COR-L47 (cell line): Measurements from ENCODE around the gene APCS.

ENCODE experiments used
- DNase-seq: peaks from one replicate; lab custom pipeline; 2025; lab: John Stamatoyannopoulos, UW

APCS gene, protein sequence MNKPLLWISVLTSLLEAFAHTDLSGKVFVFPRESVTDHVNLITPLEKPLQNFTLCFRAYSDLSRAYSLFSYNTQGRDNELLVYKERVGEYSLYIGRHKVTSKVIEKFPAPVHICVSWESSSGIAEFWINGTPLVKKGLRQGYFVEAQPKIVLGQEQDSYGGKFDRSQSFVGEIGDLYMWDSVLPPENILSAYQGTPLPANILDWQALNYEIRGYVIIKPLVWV

DNA sequence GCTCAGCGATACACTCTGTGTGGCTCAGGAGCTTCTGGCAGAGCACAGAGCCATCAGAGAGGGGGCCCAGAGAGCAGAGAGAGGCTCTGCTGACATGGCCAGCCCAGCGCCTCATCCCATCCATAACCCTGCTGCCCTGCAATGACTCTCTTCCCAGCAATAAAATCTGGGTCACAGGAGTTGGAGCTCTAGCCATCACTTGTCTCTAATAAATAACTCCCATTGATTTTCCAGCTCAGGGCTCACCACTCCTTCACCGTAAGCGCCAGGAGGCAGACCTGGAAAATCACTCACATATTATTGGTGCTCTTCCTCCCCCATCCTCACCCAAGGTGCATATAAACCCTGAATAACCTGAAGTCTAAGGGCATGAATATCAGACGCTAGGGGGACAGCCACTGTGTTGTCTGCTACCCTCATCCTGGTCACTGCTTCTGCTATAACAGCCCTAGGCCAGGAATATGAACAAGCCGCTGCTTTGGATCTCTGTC, at the start of gene APCS:
APCS (plus strand) TSS at position 366 of the 491 bp plus-strand sequence; CDS start at position 462, 96 bp downstream.
- no peak for DNase-seq

DNA sequence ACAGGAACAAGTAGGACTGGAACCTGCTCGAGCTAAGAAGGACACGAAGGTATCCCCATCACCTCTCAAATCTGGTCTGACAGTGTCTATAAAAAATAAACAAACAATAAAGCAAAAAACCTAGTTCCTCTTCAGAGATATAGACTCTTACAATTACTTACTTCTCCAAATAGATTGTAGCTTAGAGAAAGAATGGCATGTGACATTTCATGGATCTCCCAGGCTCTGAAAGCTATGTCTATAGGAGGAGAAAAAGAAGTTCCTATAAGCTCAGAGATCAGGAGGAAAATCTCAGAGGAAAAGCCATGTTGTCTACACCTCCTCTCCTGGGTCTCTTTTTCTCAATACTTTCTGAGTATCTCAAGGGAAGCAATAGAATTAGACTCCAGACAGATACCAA, 39.5 kb upstream of the APCS start:
- DNase-seq, result no peak

DNA sequence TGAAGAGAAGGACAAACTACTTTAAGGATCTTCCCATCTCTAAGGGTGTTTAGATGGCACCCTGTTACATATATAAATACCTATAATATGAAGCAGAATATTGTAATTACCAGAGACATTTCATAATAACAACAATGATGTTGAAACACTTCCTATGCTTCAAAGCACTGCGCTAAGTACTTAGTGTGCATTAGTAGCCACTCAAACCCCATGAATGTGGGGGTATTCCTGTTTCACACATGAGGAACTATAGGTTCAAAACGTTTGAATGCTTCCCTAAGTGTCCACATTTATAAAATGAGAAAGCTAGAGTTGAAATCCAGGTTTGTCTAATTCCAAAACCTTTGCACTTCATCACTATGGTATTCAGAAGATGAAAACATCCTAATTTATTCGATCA, 33.4 kb upstream of the APCS start:
- no peak for DNase-seq

DNA sequence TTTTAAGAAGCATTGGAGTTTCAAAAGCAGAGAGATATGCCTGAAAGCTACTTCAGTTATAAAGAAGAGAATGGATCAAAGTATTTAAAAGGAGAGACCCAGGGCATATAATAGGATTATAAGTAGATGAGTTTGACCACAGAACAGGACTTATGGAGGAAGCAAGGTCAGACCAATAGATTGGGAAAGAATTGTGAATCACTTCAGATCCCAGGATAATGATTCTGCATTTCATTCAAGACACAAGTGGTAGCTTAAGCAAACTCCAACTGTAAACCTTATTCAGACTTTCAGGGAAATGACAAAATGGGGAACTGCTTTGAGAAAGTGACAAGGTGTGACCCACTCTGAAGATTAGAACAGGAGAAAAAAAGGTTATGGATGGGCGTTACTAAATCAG, 32.9 kb upstream of the APCS start:
- no peak for DNase-seq

DNA sequence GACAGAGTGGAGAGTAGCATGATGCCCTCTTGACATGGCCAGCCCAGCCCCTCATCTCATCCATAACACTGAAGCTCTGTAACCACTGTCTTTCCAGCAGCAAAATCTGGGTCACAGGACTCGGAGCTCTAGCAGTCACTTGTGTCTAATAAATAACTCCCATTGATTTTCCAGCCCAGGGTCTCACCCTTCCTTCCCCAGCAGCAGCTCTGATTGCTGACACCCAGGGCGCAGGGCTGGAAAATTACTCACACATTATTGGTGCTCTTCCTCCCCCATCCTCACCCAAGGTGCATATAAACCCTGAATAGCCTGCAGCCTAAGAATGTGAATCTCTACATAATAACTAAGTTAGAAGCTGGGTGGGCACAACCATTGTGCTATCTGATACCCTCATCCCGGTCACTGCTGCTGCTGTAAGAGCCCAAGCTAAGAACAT, 30.7 kb upstream of the APCS start:
- no peak for DNase-seq

DNA sequence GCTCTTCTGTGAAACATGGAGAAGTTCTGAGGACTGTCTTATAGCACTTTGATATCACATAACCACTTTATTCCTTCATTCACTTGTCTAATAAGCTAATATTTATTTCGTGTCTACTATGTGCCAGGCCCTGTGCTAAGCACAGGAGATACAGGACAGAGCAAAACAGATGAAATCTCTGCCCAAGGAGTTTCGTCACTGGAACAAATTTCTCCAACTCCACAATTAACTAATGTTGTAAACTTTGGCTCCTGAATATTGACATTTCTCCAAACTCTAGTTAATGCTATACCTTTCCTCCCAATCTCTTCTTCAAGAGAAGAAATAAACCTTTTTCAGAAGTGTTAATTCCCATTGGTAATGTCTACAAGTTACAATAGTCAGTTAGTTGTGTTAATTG, 27.0 kb upstream of the APCS start:
- no peak for DNase-seq

DNA sequence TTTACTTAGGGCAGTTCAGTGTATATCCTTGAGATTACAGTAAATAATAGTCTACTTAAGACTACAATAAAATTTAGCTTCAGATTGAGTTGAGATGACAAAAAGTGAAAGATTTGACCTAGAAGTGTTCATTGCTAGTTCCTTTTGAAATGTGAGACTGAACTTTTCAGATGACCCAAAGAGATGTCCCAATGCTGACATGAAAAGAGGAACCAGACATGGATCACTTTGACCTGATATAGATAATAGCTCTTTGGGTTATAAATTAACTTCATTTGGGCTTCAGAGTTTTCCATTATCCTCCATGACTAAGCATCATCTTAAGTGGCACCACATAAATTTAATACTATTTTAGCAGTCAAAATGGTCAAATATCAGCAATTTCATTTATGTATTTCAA, 26.1 kb upstream of the APCS start:
- no peak for DNase-seq

DNA sequence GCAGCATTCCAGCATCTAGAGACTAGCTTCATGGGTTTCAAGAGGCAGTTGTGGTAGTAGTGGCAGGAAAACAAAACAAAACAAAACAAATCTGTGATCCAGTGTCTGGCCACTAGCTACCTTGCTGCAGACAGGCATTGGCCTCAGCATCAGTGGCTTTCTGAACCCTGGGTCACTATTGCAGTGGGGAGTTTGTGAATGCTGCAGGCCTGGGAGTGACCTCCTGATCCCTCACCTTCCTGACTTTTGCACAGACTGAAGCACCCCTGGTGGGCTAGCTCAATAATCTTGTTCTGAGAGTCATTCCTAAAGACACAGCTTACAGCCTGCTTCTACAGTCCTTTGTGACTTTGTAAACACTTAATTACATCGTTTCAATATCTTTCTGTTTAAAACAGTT, 24.9 kb upstream of the APCS start:
- no peak for DNase-seq

DNA sequence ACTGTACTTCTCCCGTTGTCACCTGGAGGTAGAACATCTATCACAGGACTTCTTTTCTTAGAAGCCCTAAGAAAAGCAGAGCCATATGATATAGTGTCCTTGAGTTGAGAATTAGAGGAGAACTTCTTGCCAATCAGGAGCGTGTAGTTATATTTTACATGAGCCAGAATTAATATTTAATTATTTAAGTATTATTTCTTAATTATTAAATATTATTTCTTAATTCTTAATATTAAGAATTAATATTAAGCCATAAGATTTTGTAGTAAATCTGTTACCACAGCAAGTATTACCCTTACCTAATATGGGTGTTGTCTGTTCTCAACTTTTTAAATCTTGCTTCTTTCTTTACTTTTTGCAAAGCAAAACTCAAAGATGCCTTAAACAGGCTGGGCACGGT, 10.2 kb upstream of the APCS start:
- no peak for DNase-seq

DNA sequence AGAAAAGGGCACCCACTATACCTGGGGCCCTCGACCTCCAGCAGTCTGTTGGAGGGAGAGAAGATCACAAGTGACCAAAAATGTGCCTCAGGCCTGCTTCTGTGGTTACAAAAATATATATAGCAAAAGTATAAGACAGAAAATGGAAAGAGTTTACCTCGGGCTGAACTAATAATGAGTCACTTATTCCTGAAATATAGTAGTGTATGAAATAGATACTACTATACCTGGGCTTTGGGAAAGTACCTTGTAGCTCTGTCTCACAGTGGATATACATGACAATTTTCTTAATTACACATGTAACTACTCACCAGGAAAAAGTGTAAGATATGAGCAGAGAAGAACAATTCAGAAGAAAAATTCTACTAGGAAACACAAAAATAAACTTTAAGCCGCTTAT, 7.3 kb upstream of the APCS start:
- no peak for DNase-seq

DNA sequence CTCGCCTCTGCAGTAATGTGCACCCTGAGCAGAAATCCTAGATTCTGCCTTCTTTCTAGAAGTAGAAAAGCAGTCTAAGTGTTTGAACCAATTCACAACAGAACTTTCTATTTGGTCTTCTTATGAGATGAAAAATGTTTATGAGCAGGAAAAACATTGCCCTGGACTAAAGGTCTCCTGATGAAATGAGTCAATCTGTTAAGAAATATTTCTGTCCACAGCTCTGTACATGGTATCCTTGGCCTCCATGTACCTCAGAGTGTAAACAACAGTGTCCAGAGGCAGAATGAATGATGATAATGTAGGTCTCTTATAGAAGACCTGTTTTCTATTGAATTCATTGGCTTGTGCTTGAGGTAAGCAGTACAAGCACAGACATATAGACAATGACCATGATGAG, 6.2 kb upstream of the APCS start:
- no peak for DNase-seq

DNA sequence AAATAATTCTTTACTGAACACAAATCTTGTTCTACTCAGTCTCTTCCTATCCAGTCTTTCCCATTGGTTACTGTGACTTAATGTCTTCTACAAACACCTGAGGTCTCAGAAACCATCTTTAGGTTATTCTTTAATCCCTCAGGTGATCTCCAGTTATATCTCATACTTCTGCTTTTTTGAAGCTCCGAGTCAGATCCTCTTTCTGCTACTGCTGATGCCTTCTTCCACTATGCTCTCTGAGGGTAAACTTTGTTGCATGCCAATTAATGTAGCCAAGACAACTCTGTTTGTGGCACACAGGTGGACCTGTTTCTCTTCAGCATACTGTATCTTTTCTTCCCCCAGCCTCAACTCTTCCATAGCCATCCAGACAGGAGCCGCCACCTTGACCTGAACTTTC, 3.1 kb upstream of the APCS start:
- no peak for DNase-seq

DNA sequence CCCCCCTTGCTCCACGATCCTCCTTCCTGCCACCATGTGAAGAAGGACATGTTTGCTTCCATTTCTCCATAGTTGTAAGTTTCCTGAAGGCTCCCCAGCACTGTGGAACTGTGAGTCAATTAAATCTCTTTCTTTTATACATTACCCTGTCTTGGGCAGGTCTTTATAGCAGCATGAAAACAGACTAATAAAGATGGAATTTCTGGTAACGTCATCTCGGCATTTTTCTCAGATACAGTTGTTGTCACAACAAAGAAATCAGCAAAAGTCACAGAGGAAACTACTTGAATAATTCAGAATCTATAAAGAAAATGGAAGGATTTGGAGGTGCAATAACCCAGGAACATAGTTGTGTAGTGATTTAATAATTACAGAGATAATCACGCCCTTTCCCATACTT, 4.4 kb downstream of the APCS start:
- DNase-seq, result no peak

DNA sequence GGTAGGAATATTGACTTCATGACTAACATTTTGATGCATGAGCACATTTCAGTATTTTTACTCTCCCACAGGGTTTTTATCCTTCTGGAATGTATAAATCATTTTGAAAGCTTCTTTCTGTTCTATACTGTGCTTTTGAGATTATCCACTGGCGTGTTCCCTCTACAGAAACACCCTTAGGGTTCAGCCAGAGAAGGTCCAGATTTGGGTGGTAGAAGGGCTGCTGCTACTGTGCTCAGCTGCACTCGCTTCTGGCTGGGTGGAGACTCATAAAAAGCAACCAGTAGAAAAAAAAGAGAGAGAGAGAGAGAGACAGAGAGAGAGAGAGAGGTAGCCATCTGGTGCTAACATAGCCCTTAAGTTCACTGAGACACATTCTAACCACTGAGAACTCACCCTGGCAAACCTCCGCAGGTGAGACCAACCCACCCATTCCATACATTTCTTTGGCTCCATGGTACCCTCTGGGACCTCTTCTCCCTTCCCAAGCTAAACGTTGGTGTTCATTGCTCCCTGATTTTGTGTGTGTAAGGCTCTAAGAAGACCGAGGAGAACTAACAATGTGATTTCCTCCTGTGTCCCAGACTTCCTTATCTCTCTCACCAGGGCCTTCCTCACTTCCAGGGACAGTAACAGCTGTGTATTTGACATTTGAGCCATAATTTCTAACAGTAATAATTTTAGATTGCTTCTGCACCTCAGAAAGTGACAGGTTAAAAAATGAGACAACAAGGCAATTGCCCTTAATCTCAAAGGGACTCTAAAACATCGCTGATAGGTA, 7.2 kb downstream of the APCS start:
- DNase-seq, result no peak

DNA sequence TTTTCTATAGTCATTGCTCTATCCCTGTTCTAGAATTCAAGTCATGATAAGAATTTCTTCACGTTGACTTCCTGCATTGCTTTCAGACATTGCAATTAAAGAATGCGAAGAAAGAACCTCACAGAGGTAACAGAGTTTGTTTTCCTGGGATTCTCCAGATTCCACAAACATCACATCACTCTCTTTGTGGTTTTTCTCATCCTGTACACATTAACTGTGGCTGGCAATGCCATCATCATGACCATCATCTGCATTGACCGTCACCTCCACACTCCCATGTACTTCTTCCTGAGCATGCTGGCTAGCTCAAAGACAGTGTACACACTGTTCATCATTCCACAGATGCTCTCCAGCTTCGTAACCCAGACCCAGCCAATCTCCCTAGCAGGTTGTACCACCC, 10.6 kb downstream of the APCS start:
- DNase-seq, result no peak

DNA sequence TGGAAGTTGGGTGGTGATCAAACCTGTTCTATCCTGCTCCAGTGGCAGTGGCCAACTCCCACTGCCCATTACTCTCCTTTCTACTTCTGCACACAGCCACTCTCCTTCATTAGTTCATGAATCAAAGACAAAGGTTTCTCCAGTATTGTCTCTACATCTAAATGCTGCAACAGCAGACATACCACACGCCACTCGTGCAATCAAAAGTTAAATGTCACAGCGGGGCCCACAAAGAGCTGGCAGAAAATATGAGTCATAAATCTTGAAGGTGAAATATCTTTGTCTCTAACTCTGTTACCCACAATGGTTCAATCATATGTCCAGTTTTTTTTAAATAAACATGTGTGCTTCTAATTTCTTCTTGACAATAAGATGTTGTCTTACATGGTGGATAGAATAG, 13.3 kb downstream of the APCS start:
- no peak for DNase-seq

DNA sequence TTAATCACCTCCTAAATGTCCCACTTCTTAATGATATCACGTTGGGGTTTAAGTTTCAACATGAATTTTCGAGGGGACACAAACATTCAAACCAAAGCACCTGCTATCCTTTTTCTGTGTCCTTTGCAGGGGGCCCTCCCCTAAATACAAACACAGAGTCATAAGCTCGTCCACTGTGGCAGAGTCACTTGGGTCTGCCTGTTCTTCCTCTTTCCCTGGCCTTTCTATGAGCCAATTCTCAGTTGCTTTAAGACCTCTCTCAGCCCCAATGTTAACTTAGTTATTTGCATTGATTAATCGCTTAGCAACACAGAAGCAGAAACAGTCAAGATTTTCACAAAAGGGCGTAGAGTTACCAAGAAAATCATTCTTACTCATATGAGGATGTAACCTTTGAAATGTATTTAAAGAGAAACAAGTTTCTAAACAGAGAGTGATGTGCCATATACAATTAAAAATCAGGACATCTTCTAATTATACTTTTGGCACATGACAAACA, 14.9 kb downstream of the APCS start:
- DNase-seq, result no peak

DNA sequence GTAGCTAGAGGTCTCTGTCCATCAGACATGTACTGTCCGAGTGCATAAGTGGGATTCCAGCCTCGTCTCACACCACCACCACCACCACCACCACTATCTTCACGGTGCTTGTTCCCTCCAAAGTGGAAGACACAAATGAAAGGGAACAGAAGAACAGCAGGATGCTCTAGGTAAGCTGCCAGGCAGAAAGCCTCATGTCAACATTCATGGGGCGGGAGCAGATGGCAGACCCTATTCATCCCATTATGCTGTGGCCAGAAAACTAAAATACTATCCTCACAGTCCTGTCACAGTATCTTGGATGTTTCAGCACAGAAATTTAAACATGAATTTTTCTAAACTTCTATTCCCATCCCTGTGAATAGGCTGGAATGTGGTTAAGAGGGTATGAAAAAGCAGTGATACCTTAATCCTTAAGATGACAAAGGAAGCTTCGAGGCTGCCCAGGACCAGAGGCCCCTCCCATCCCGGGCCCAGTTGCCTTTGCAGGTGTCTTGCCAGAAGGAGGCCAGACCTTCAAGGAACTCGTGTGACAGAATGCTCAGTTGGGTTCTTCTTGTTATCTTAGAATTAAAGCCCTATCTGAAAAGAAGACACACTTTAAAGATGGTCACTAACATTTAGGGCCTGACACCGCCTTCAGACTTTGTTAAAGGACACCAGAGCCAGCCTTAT, 24.7 kb downstream of the APCS start:
- DNase-seq, result no peak

DNA sequence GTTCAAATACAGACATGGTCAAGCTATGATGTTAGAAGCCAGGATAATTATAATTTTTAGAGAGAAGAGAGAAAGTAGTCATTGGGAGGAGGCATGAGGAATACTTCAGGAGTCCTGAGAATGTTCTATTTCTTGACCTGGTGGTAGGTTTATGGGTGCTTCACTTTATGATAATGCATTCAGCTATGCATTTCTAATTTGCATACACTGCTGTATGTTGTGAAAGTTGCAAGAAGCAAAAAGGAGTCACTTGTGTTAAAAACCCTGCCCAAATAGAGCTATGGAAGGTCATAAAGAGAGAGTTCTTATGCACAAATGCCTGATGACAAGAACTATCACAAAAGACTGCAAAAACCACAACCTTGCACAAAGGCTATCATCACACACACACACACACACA, 45.3 kb downstream of the APCS start:
- no peak for DNase-seq
